ENCODE results near the gene KDM2B.

DNA sequence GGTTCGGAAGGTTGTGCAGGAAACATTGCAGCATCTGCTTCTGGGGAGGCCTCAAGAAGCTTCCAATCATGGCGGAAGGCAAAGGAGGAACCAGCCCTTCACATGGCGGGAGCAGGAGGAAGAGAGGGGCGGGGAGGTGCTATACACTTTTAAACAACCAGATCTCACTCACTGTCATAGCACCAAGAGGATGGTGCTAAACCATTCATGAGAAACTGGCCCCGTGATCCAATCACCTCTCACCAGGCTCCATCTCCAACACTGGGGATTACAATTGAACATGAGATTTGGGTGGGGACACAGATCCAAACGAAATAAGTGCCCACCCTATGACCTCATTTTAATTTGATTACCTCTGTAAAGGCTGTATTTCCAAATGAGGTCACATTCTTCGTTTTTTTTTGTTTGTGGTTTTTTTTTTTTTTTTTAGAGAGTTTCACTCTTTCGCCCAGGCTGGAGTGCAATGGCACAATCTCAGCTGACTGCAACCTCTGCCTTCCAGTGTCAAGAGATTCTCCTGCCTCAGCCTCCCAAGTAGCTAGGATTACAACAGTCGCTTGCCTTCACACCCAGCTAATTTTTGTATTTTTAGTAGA lies 34.1 kb upstream of the KDM2B start:
- TF ChIP-seq POLR2A (IDR thresholded peaks at IDR 0.05) (no peak), EP300 (IDR thresholded peaks at IDR 0.05) (no peak)
- TF ChIP-seq, protein P1, sequence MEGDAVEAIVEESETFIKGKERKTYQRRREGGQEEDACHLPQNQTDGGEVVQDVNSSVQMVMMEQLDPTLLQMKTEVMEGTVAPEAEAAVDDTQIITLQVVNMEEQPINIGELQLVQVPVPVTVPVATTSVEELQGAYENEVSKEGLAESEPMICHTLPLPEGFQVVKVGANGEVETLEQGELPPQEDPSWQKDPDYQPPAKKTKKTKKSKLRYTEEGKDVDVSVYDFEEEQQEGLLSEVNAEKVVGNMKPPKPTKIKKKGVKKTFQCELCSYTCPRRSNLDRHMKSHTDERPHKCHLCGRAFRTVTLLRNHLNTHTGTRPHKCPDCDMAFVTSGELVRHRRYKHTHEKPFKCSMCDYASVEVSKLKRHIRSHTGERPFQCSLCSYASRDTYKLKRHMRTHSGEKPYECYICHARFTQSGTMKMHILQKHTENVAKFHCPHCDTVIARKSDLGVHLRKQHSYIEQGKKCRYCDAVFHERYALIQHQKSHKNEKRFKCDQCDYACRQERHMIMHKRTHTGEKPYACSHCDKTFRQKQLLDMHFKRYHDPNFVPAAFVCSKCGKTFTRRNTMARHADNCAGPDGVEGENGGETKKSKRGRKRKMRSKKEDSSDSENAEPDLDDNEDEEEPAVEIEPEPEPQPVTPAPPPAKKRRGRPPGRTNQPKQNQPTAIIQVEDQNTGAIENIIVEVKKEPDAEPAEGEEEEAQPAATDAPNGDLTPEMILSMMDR (IDR thresholded peaks at IDR 0.05), result no peak
